RWPE2 (cell line): Measurements from ENCODE around the gene HS3ST3A1.
A peak's percentile ranks its signal among the peaks of the same experiment; 100 is the strongest.

ENCODE experiments used
- ATAC-seq: fragments of 200-7000 bp; cut with Tn5 transposase; 3 replicates; pipeline ENCODE4 v1.9.1; 2021; ENCODE audit warnings: low read depth
- DNase-seq: peaks from one replicate; pipeline ENCODE4 v3.0.0-alpha.2; 2020; ENCODE audit warnings: low spot score
- H3K27ac ChIP-seq: fragments of 450-650 bp; 2 replicates; pipeline ENCODE4 v1.5.1; 2017; ENCODE audit warnings: mild to moderate bottlenecking; ENCODE audit not compliant: poor library complexity, severe bottlenecking
- H3K27me3 ChIP-seq: fragments of 250-450 bp; sonication (Bioruptor Pico); 2 replicates; pipeline ENCODE4 v1.5.1; 2021; ENCODE audit warnings: mild to moderate bottlenecking, moderate library complexity; ENCODE audit not compliant: insufficient read depth, poor library complexity, severe bottlenecking
- H3K36me3 ChIP-seq: fragments of 250-450 bp; sonication (Bioruptor Pico); 2 replicates; pipeline ENCODE4 v1.5.1; 2020; ENCODE audit warnings: low read depth, mild to moderate bottlenecking, moderate library complexity
- H3K4me1 ChIP-seq: fragments of 250-450 bp; sonication (Bioruptor Pico); 2 replicates; pipeline ENCODE4 v1.5.1; 2021; ENCODE audit warnings: mild to moderate bottlenecking, moderate library complexity; ENCODE audit not compliant: insufficient read depth, poor library complexity, severe bottlenecking
- H3K4me3 ChIP-seq: fragments of 250-450 bp; sonication (Bioruptor Pico); 2 replicates; pipeline ENCODE4 v1.5.1; 2021; ENCODE audit warnings: mild to moderate bottlenecking, moderate library complexity; ENCODE audit not compliant: severe bottlenecking
- H3K9me3 ChIP-seq: fragments of 250-450 bp; sonication (Bioruptor Pico); 2 replicates; pipeline ENCODE4 v1.5.1; 2021; ENCODE audit warnings: mild to moderate bottlenecking, moderate library complexity; ENCODE audit not compliant: severe bottlenecking
- CTCF ChIP-seq: fragments of 450-650 bp; IDR thresholded peaks from one replicate; pipeline ENCODE4 v1.5.1; 2017; ENCODE audit warnings: mild to moderate bottlenecking, moderate library complexity; ENCODE audit not compliant: poor library complexity, severe bottlenecking

HS3ST3A1 gene

DNA sequence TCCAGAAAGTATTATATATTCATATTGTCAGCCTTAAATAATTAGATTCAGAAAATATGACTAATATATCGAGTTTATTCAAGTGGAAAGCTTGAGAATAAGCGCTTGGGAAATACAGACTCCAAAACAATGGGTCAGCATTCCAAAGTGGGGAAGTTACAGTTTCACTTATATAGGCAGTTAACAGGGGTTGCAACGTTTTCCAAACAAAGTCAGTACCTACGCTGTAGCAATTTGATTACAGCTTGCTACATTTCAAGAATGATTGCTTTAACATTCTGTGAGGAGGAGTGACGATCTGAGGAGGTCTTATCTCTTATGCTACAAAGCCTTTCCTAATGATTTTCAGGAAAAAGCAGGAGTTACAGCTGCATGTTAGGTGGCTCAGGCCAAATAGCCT is 34.2 kb upstream of the HS3ST3A1 start:
- no peak for TF ChIP-seq CTCF
- Histone ChIP-seq H3K4me3 (no peak overlapping the region), H3K9me3 (no peaks in the 10 kb centered on the region), H3K27ac (no peak overlapping the region), H3K27me3 (no peaks in the 10 kb centered on the region), H3K36me3 (no peaks in the 10 kb centered on the region), H3K4me1 (peaks cover 6% of the 10 kb centered on the region)
- ATAC-seq (no peak), DNase-seq (no peak)

- TF ChIP-seq CTCF, result no peak
- peaks cover 6% of the 10 kb centered on the region for H3K4me1 ChIP-seq
- ATAC-seq, result no peak
- DNase-seq, result no peak
- H3K4me3 ChIP-seq, result no peak overlapping the region
- H3K36me3 ChIP-seq, result no peaks in the 10 kb centered on the region
- no peaks in the 10 kb centered on the region for H3K27me3 ChIP-seq
- H3K27ac ChIP-seq, result no peak overlapping the region
- no peaks in the 10 kb centered on the region for H3K9me3 ChIP-seq
Observed at GRCh38 chr17:13634021-13634420, 32.3 kb upstream of the HS3ST3A1 start.

- Histone ChIP-seq H3K27ac (no peak overlapping the region), H3K36me3 (no peaks in the 10 kb centered on the region), H3K4me1 (peaks cover 6% of the 10 kb centered on the region), H3K4me3 (no peak overlapping the region), H3K27me3 (no peaks in the 10 kb centered on the region), H3K9me3 (no peaks in the 10 kb centered on the region)
- ATAC-seq (peak; percentile 38; the same call in 1 of the 3 replicates), DNase-seq (no peak)
- no peak for TF ChIP-seq CTCF
Observed at GRCh38 chr17:13631529-13631928, 29.8 kb upstream of the HS3ST3A1 start.

DNA sequence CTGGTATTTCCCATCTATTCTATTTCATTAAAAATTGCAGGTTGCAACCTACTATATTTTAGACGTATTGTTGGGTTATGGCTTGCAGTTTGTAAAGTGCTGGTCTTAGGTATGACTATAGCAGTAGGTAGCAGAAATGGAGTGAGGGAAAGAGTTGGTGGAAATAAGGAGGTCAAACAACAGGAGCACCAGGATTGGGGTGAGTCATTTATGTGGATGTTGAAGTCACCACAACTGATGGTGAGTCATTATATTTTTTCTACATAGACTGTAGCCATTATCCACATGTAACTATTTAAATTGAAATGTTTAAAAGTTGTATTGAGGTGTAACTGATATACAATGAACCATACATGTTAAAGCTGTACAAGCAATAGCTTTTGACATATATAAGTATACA is 25.0 kb upstream of the HS3ST3A1 start:
- Histone ChIP-seq H3K4me1 (peaks cover 6% of the 10 kb centered on the region), H3K4me3 (no peak overlapping the region), H3K27me3 (no peaks in the 10 kb centered on the region), H3K36me3 (no peaks in the 10 kb centered on the region), H3K27ac (no peak overlapping the region), H3K9me3 (no peaks in the 10 kb centered on the region)
- DNase-seq (no peak), ATAC-seq (peak; percentile 89)
- TF ChIP-seq CTCF, result no peak

DNA sequence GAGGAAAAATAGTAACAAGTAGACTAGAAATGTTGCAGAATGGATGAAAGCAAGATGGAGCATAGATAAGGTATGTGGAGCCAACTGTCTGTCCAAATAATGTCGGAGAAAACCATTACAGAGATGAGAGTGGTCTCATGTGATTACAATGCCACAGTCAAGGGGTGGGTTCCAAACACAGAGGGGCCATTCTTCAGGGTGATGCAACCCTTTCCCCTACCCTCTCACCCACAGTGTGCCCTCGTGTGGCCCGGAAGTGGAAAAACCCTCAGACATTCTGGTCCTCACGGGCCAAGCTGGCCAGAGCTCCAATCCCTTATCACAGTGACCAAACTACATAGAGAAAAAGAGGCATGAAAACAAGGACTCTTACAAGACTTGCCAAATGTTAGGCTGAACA is 17.7 kb upstream of the HS3ST3A1 start:
- Histone ChIP-seq H3K36me3 (no peaks in the 10 kb centered on the region), H3K27ac (no peak overlapping the region), H3K4me3 (no peak overlapping the region), H3K27me3 (no peaks in the 10 kb centered on the region), H3K9me3 (no peaks in the 10 kb centered on the region), H3K4me1 (no peaks in the 10 kb centered on the region)
- ATAC-seq, result no peak
- no peak for TF ChIP-seq CTCF
- no peak for DNase-seq
